IMR-90 (cell line): ENCODE results near the gene TLL1. TPM values are rescaled to one million over a fixed set of nuclear protein-coding genes. Genes with fewer than 3 reads are reported as not detected.

Source experiments
- ATAC-seq: fragments of 200-7000 bp; cut with Tn5 transposase; 2 replicates; pipeline ENCODE4 v1.9.1; 2020; ENCODE audit warnings: low read depth, mild to moderate bottlenecking, moderate library complexity
- BruUV-seq: library from RNA; stranded (reverse); fragments of 400-500 nt; replicated peaks from 2 replicates; lab custom pipeline; 2021; lab: Mats Ljungman, UMichigan
- CTCF ChIA-PET: fragments of 300-600 bp; formaldehyde crosslinking; extraction: SDS; loops from one replicate; lab custom pipeline; 2021; ENCODE audit warnings: antibody characterized with exemption; lab: Yijun Ruan, JAX
- POLR2A ChIA-PET: fragments of 300-600 bp; sonication (Branson Sonifier 250); formaldehyde crosslinking; loops from one replicate; lab custom pipeline; 2022; ENCODE audit warnings: antibody characterized with exemption; ENCODE audit not compliant: unreplicated experiment; lab: Charles Lee
- DNase-seq: peaks from one replicate; pipeline ENCODE4 v3.0.0; 2013
- H2AFZ ChIP-seq: replicated peaks from 2 replicates; pipeline ENCODE3; 2013; ENCODE audit warnings: low read length, mild to moderate bottlenecking; ENCODE audit not compliant: poor library complexity
- H2AK5ac ChIP-seq: 2 replicates; pipeline ENCODE4 v1.6.1; 2013; ENCODE audit warnings: low read depth, low read length, inconsistent platforms
- H2AK9ac ChIP-seq: replicated peaks from 2 replicates; pipeline ENCODE3; 2013; ENCODE audit warnings: mild to moderate bottlenecking, low read depth, low read length, moderate library complexity; ENCODE audit not compliant: poor library complexity
- H2BK120ac ChIP-seq: 2 replicates; pipeline ENCODE4 v1.6.1; 2013; ENCODE audit warnings: low read depth, low read length, inconsistent platforms
- H2BK15ac ChIP-seq: 3 replicates; pipeline ENCODE4 v1.6.1; 2013; ENCODE audit warnings: low read depth, low read length, inconsistent platforms
- H2BK20ac ChIP-seq: 2 replicates; pipeline ENCODE4 v1.6.1; 2013; ENCODE audit warnings: low read depth, mild to moderate bottlenecking, inconsistent platforms, low read length, moderate library complexity
- H2BK5ac ChIP-seq: 2 replicates; pipeline ENCODE4 v1.6.1; 2013; ENCODE audit warnings: mild to moderate bottlenecking, low read depth, low read length, inconsistent platforms; ENCODE audit not compliant: poor library complexity, severe bottlenecking
- H3K14ac ChIP-seq: replicated peaks from 2 replicates; pipeline ENCODE4 v1.6.1; 2013; ENCODE audit warnings: low read depth, low read length, inconsistent platforms
- H3K18ac ChIP-seq: 2 replicates; pipeline ENCODE4 v1.6.1; 2013; ENCODE audit warnings: low read depth, low read length, control low read depth
- H3K23ac ChIP-seq: 2 replicates; pipeline ENCODE4 v1.6.1; 2013; ENCODE audit warnings: low read depth, low read length, inconsistent platforms
- H3K27ac ChIP-seq: 2 replicates; pipeline ENCODE4 v1.5.1; 2013; ENCODE audit warnings: mild to moderate bottlenecking, control low read depth, low read length; ENCODE audit not compliant: insufficient read depth
- H3K27me3 ChIP-seq: 2 replicates; pipeline ENCODE4 v1.6.1; 2013; ENCODE audit warnings: low read length; ENCODE audit not compliant: control insufficient read depth, insufficient read depth
- H3K36me3 ChIP-seq: 2 replicates; pipeline ENCODE4 v1.6.1; 2013; ENCODE audit warnings: low read length, mixed read lengths; ENCODE audit not compliant: control insufficient read depth, insufficient read depth
- H3K4ac ChIP-seq: 2 replicates; pipeline ENCODE4 v1.6.1; 2013; ENCODE audit warnings: low read depth, low read length, inconsistent platforms
- H3K4me1 ChIP-seq: 2 replicates; pipeline ENCODE4 v1.6.1; 2013; ENCODE audit warnings: low read length, mixed read lengths; ENCODE audit not compliant: control insufficient read depth, insufficient read depth
- H3K4me2 ChIP-seq: 2 replicates; pipeline ENCODE4 v1.6.1; 2013; ENCODE audit warnings: low read depth, mild to moderate bottlenecking, control low read depth, low read length, moderate library complexity
- H3K4me3 ChIP-seq: 2 replicates; pipeline ENCODE4 v1.5.1; 2013; ENCODE audit warnings: low read depth, mild to moderate bottlenecking, control low read depth, low read length, moderate library complexity; ENCODE audit not compliant: insufficient read depth
- H3K56ac ChIP-seq: 2 replicates; pipeline ENCODE4 v1.6.1; 2013; ENCODE audit warnings: low read length, inconsistent platforms; ENCODE audit not compliant: insufficient read depth; ENCODE audit errors: extremely low read depth
- H3K79me1 ChIP-seq, 2 experiments: 2 replicates each; pipeline ENCODE4 v1.6.1; 2013; ENCODE audit warnings: low read length in 2 of 2, inconsistent platforms in 1 of 2, low read depth in 1 of 2
- H3K9ac ChIP-seq: 2 replicates; pipeline ENCODE4 v1.6.1; 2013; ENCODE audit warnings: low read depth, low read length, control low read depth
- H3K9me1 ChIP-seq: 2 replicates; pipeline ENCODE4 v1.6.1; 2013; ENCODE audit warnings: low read length, inconsistent platforms; ENCODE audit not compliant: insufficient read depth
- H3K9me3 ChIP-seq: 2 replicates; pipeline ENCODE4 v1.6.1; 2013; ENCODE audit warnings: low read length; ENCODE audit not compliant: control insufficient read depth, insufficient read depth
- H4K20me1 ChIP-seq: 2 replicates; pipeline ENCODE4 v1.6.1; 2013; ENCODE audit warnings: low read length, inconsistent platforms; ENCODE audit not compliant: insufficient read depth
- H4K5ac ChIP-seq: 2 replicates; pipeline ENCODE4 v1.6.1; 2013; ENCODE audit warnings: mild to moderate bottlenecking, low read depth, low read length, control low read depth
- H4K8ac ChIP-seq, 2 experiments: 2 replicates each; pipeline ENCODE4 v1.6.1; 2013; ENCODE audit warnings: low read depth in 2 of 2, low read length in 2 of 2, control low read depth in 1 of 2, inconsistent platforms in 1 of 2
- H4K91ac ChIP-seq: 2 replicates; pipeline ENCODE4 v1.6.1; 2013; ENCODE audit warnings: low read depth, low read length, inconsistent platforms; ENCODE audit not compliant: insufficient read depth
- BHLHE40 ChIP-seq: fragments of 150-350 bp; IDR thresholded peaks from 2 replicates; pipeline ENCODE4 v1.6.1; 2016; ENCODE audit warnings: mild to moderate bottlenecking, low read depth, low read length
- CEBPB ChIP-seq: IDR thresholded peaks from 2 replicates; pipeline ENCODE4 v1.6.1; 2012; ENCODE audit warnings: low read depth, low read length, improper control_type of control experiment
- CHD1 ChIP-seq: IDR thresholded peaks from 2 replicates; pipeline ENCODE4 v1.6.1; 2012; ENCODE audit warnings: low read depth, low read length, improper control_type of control experiment
- ELK1 ChIP-seq: fragments of 150-350 bp; IDR thresholded peaks from 2 replicates; pipeline ENCODE4 v1.6.1; 2016; ENCODE audit warnings: low read depth, mild to moderate bottlenecking, low read length, moderate library complexity, borderline replicate concordance
- FOS ChIP-seq: fragments of 150-350 bp; IDR thresholded peaks from 2 replicates; pipeline ENCODE4 v1.6.1; 2016; ENCODE audit warnings: low read depth, low read length
- MAFK ChIP-seq: IDR thresholded peaks from 2 replicates; pipeline ENCODE4 v1.6.1; 2012; ENCODE audit warnings: low read depth, low read length, improper control_type of control experiment
- MAZ ChIP-seq: IDR thresholded peaks from 2 replicates; pipeline ENCODE4 v1.6.1; 2012; ENCODE audit warnings: low read depth, mild to moderate bottlenecking, low read length, improper control_type of control experiment, moderate library complexity, borderline replicate concordance
- MXI1 ChIP-seq: IDR thresholded peaks from 2 replicates; pipeline ENCODE4 v1.6.1; 2012; ENCODE audit warnings: low read depth, mild to moderate bottlenecking, low read length, moderate library complexity, borderline replicate concordance
- NFE2L2 ChIP-seq: fragments of 150-350 bp; IDR thresholded peaks from 2 replicates; pipeline ENCODE4 v1.6.1; 2016; ENCODE audit warnings: low read depth, mild to moderate bottlenecking, low read length
- POLR2A ChIP-seq: IDR thresholded peaks from 2 replicates; pipeline ENCODE4 v1.6.1; 2012; ENCODE audit warnings: mild to moderate bottlenecking, low read depth, low read length
- RAD21 ChIP-seq: IDR thresholded peaks from 2 replicates; pipeline ENCODE4 v1.6.1; 2012; ENCODE audit warnings: low read length, improper control_type of control experiment
- RCOR1 ChIP-seq: IDR thresholded peaks from 2 replicates; pipeline ENCODE4 v1.6.1; 2012; ENCODE audit warnings: mild to moderate bottlenecking, low read length, improper control_type of control experiment; ENCODE audit not compliant: insufficient replicate concordance
- RFX5 ChIP-seq: IDR thresholded peaks from 2 replicates; pipeline ENCODE4 v1.8.0; 2012; ENCODE audit warnings: low read depth, mild to moderate bottlenecking, low read length, moderate library complexity
- SMC3 ChIP-seq: fragments of 150-350 bp; IDR thresholded peaks from 2 replicates; pipeline ENCODE4 v1.6.1; 2016; ENCODE audit warnings: low read depth, mild to moderate bottlenecking, antibody characterized with exemption, low read length, moderate library complexity
- WGBS, 2 experiments: methylation state at CpG; one replicate each; pipeline versions ENCODE4 v1.1.5 to v1.1.7; 2013; ENCODE audit warnings: missing lambda C conversion rate in 2 of 2; ENCODE audit not compliant: insufficient read length in 1 of 2; ENCODE audit errors: extremely low coverage in 2 of 2; 5-methylcytosine and 5-hydroxymethylcytosine counted together
- dilution Hi-C: fragments of 300-500 bp; cut with HindIII; formaldehyde crosslinking; loops from one replicate; pipeline ENCODE4 v1.14.3; 2018; ENCODE audit warnings: low sequenced_read_pairs; ENCODE audit not compliant: unreplicated experiment
- in situ Hi-C: fragments of 300-500 bp; cut with MboI; formaldehyde crosslinking; loops from 3 replicates; pipeline ENCODE4 v1.14.3; 2019; ENCODE audit warnings: low sequenced_read_pairs, inconsistent platforms, mixed read lengths
- intact Hi-C: fragments of 100-400 bp; cut with micrococcal nuclease; formaldehyde crosslinking; loops from 2 replicates; pipeline ENCODE4 v1.10.0; 2022
- polyA plus RNA-seq, 3 experiments: library from polyadenylated mRNA; depleted of rRNA; stranded (reverse); fragments of >200 nt; gene quantifications; 2 replicates each; pipeline ENCODE4 v1.2.3, GENCODE V29; 2012; ENCODE audit warnings: low replicate concordance in 1 of 3
- total RNA-seq: library from RNA; depleted of rRNA; stranded (reverse); fragments of >200 nt; gene quantifications from 2 replicates; pipeline ENCODE4 v1.2.3, GENCODE V29; 2012
- TF ChIP-seq, protein P1 (sequence below): conservative IDR thresholded peaks from 2 replicates; pipeline ENCODE4 v1.5.1; 2012; ENCODE audit warnings: mild to moderate bottlenecking, low read depth, low read length, improper control_type of control experiment
- TF ChIP-seq, protein P2 (sequence below): fragments of 150-350 bp; IDR thresholded peaks from 2 replicates; pipeline ENCODE4 v1.6.1; 2017; ENCODE audit warnings: mild to moderate bottlenecking, antibody characterized with exemption, low read length, low read depth

Gene TLL1
- total and polyA plus RNA-seq, 2 of the 4 experiments (the other 2 are of a cell fraction): not detected

GRCh38 chr4:166088576-166088975 is 215.5 kb downstream of the TLL1 start:
- H2BK20ac ChIP-seq: no peak overlapping the region
- ChIA-PET CTCF (interaction anchor here (1.3 kb wide), 1 partner anchor 595 kb away, joined by 3 read pairs; no protein-coding TSS in a partner anchor), POLR2A (no interaction called here)
- H4K5ac ChIP-seq: no peak overlapping the region
- no peak overlapping the region for H3K9ac ChIP-seq
- 40% methylated on average over 2 of the region's 4 CpGs; no CpG with 5 or more reads in 1 of the 2 experiments for WGBS, 2 experiments
- no peak overlapping the region for H2BK15ac ChIP-seq
- no peaks in the 10 kb centered on the region for H4K20me1 ChIP-seq
- H4K91ac ChIP-seq: no peak overlapping the region
- H3K27me3 ChIP-seq: no peaks in the 10 kb centered on the region
- no peak for TF ChIP-seq MAZ
- no peak for TF ChIP-seq SMC3
- TF ChIP-seq ELK1: no peak
- no peak for TF ChIP-seq NFE2L2
- TF ChIP-seq RCOR1: no peak
- no peak for TF ChIP-seq CHD1
- TF ChIP-seq MAFK: no peak
- no peak for TF ChIP-seq POLR2A
- no peak for TF ChIP-seq FOS
- TF ChIP-seq RFX5: no peak
- TF ChIP-seq, protein P1, sequence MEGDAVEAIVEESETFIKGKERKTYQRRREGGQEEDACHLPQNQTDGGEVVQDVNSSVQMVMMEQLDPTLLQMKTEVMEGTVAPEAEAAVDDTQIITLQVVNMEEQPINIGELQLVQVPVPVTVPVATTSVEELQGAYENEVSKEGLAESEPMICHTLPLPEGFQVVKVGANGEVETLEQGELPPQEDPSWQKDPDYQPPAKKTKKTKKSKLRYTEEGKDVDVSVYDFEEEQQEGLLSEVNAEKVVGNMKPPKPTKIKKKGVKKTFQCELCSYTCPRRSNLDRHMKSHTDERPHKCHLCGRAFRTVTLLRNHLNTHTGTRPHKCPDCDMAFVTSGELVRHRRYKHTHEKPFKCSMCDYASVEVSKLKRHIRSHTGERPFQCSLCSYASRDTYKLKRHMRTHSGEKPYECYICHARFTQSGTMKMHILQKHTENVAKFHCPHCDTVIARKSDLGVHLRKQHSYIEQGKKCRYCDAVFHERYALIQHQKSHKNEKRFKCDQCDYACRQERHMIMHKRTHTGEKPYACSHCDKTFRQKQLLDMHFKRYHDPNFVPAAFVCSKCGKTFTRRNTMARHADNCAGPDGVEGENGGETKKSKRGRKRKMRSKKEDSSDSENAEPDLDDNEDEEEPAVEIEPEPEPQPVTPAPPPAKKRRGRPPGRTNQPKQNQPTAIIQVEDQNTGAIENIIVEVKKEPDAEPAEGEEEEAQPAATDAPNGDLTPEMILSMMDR: no peak
- no peak for TF ChIP-seq CEBPB
- no peak for TF ChIP-seq BHLHE40
- no peak for TF ChIP-seq MXI1
- TF ChIP-seq, protein P2, sequence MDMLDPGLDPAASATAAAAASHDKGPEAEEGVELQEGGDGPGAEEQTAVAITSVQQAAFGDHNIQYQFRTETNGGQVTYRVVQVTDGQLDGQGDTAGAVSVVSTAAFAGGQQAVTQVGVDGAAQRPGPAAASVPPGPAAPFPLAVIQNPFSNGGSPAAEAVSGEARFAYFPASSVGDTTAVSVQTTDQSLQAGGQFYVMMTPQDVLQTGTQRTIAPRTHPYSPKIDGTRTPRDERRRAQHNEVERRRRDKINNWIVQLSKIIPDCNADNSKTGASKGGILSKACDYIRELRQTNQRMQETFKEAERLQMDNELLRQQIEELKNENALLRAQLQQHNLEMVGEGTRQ: no peak
- TF ChIP-seq RAD21: no peak
- H2BK120ac ChIP-seq: no peak overlapping the region
- H3K56ac ChIP-seq: no peak overlapping the region
- no peak overlapping the region for H4K8ac ChIP-seq
- no peaks in the 10 kb centered on the region for H3K4me1 ChIP-seq
- dilution Hi-C loops (no loop called here), intact Hi-C loops (no loop called here), in situ Hi-C loops (loop anchor here (10.0 to 25.0 kb wide), 2 partner anchors 594 to 951 kb away; no protein-coding TSS in a partner anchor)
- no peaks in the 10 kb centered on the region for H3K79me1 ChIP-seq
- no peak overlapping the region for H3K4me3 ChIP-seq
- no peak overlapping the region for H3K4ac ChIP-seq
- no peak overlapping the region for H2AK5ac ChIP-seq
- no peak overlapping the region for H3K23ac ChIP-seq
- no peaks in the 10 kb centered on the region for H3K36me3 ChIP-seq
- H3K9me1 ChIP-seq: no peaks in the 10 kb centered on the region
- BruUV-seq: no TSS peak
- no peak overlapping the region for H3K4me2 ChIP-seq
- H2BK5ac ChIP-seq: no peak overlapping the region
- ATAC-seq (no peak), DNase-seq (no peak)
- H2AK9ac ChIP-seq: no peak overlapping the region
- H3K9me3 ChIP-seq: no peaks in the 10 kb centered on the region
- no peak overlapping the region for H3K27ac ChIP-seq
- H3K14ac ChIP-seq: no peak overlapping the region
- H3K18ac ChIP-seq: no peak overlapping the region
- H2AFZ ChIP-seq: no peak overlapping the region
